GM19467 (cell line): ENCODE data around the gene SPA17.

Experiments used
- ATAC-seq: cut with Tn5 transposase; IDR thresholded peaks from one replicate; pipeline ENCODE4 v1.9.1; 2021; ENCODE audit warnings: mild to moderate bottlenecking, moderate library complexity; ENCODE audit not compliant: unreplicated experiment

SPA17 gene

GRCh38 chr11:124673333-124674167 lies at the start of gene SPA17, which contains the start of gene SIAE:
TSS of gene SPA17 (plus strand) at chr11:124673904. CDS start at chr11:124675265, 1,361 bp downstream.
TSS of gene SIAE (minus strand) at chr11:124673739. CDS start at chr11:124673708, 31 bp downstream.
- peak; percentile 83 for ATAC-seq

DNA sequence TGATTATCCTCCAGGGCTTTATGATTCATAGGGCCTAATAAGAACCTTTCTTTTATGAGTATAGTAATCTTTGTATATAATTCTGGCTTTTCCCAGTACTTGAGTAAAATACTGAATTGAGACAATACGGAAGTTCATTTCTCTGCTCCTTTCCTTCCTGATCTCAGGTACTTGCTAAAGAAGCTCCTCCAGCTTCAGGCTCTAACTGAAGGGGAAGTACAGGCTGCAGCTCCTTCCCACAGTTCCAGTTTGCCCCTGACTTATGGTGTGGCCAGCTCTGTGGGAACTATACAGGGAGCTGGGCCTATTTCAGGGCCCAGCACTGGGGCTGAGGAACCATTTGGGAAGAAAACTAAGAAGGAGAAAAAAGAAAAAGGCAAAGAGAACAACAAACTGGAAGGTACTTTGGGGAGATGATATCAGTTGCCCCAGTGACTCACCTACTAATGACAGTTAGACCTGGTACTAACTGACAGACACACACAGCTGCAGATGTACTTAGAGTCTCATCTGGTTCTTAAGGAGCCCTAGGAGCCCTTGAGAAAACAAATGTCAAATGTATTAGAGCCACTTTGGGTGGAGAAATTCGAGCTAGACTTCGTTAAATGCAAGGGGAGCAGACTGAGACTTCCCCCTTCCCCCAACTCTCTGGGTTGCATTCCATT lies 48.1 kb upstream of the SPA17 start:
- no peak for ATAC-seq

- no peak for ATAC-seq
These were observed 46.2 kb upstream of the SPA17 start for GRCh38 chr11:124627546-124627945.

- no peak for ATAC-seq
These were observed 43.7 kb upstream of the SPA17 start for GRCh38 chr11:124629961-124630360.

DNA sequence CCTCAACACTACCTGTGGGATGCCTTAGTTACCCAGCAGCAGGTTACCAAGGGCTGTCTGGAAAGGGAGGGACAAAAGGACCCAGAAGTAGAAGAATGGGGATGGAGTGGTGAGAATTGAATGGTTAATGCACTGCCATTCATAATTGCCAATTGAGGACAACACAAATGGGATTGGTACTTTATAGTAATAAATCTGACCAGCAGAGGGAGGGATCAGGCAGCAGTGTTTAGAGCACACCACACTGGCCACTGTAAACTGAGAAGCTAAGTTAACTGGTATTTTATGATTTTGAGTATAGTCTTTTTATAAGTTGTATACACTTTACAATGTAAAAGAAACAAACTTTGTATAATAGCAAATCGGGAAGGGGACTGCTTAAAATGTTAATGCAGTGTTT lies 40.3 kb upstream of the SPA17 start:
- ATAC-seq = no peak

- no peak for ATAC-seq
These were observed 37.8 kb upstream of the SPA17 start for GRCh38 chr11:124635932-124636331.

DNA sequence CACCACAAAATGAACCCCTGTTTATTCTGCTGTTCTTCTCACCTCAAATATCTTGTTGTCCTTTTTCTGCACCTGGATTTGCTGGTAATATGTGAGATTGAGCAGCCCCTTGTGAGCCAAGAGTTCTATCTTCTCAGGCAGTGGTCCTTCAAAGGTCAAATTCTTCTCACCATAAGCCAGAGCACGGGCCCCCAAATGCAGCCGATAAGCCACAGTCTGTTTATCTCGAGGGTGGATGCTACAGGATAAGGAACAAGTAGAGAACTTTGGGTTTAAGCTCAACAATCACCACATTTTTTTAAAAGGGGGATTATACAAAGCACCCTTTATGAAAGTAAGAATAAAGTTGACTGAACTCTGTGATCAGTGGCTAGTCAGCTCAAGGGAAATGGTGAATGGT lies 35.2 kb upstream of the SPA17 start:
- ATAC-seq = no peak

- ATAC-seq = no peak
These were observed 34.5 kb upstream of the SPA17 start for GRCh38 chr11:124639186-124639585.

- no peak for ATAC-seq
These were observed 33.0 kb upstream of the SPA17 start for GRCh38 chr11:124640666-124641065.

DNA sequence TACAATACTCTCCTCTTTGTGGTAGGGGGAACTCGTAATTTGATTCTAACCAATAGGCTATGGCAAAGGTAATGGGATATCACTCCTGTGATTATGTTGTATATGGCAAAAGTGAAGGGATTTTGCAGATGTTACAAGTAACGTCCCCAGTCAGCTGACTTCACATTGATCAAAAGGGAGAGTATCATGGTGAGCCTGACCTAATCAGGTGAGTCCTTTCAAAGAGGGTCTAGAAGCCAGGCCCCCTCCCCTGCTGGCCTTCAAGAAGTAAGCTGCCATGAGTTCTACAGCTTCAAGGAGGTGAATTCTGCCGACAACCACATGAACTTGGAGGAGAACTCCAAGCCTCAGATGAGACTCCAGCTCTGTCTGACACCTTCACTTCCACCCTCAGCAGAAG lies 31.1 kb upstream of the SPA17 start:
- no peak for ATAC-seq

GRCh38 chr11:124643042-124643604 lies 30.6 kb upstream of the SPA17 start:
- no peak for ATAC-seq

DNA sequence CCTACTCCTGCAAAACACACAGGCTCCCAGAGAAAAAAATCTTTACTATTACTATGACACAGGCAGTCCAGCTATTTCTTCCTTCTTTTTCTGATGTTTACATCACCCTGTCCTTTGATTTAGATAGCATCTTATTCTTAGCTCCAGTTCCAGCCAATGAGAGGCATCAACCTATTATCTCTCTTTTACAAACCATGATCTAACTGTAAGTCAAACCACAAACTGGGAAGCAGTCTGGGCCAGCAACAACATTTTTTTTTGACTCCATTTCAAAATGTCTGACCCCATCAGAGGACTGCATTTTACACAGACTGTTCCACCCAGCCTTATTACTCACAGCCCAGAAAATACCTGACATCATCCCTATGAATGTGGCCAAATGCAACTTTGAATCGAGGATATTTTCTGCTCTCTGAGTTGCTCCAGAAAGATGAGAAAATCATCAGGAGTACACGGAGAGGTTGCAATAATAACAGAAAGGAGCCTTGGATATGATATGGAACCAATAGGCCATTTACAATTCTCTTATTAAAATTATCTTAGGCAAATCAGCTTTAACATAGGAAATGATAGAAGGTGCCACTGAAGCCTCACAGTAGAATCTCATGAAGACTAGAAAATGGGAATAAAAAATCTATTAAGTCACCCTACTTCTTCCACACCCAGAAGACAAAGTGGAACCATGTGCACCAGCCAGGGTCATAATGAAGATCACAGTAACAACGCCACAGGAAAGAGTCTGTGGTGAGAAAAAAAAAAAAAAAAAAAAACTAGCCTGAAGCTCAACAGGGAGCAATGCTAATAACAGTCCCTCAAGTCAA lies 29.9 kb upstream of the SPA17 start:
- no peak for ATAC-seq

DNA sequence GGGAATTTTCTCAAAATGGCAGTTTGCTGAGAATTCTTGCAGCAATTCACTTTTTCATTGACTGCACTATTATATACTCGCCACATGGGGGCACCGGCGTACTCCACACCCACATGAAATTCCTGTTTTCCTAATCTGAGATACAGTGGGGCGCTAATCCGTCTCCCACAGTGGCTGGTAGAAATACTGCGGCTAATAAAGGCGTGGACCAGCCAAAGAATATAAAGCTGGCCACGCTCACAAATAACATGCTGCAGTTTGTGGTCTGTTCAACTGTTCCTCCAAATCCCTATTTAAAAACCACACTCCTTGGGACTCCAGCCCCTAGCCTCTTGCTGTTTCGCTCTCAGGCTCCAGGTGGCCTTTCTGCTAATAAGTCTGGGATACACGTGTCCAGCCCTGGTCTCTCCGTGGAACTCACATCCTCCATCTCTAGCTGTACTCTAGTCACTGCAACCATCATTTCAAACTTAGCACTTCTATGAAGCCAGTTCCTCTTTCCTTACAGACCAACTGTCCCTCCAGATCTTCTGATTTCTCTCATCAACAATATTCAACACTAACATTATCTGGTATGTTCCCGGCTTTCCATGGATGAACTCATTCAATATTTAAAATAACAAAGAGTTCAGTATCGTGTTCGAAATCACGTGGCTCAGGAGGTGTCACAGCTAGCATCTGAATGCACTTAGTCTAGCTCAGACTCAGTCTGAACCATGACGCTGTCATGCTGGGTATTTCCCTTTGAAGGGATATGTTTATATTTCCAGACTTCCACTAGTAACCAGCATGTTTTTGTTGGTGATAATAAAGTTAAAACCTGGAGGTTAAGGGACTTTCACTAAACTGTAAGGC lies 29.1 kb upstream of the SPA17 start:
- ATAC-seq = peak; percentile 54

GRCh38 chr11:124646148-124646547 lies 27.6 kb upstream of the SPA17 start:
- peak; percentile 50 for ATAC-seq

GRCh38 chr11:124648610-124649009 lies 25.1 kb upstream of the SPA17 start:
- no peak for ATAC-seq

DNA sequence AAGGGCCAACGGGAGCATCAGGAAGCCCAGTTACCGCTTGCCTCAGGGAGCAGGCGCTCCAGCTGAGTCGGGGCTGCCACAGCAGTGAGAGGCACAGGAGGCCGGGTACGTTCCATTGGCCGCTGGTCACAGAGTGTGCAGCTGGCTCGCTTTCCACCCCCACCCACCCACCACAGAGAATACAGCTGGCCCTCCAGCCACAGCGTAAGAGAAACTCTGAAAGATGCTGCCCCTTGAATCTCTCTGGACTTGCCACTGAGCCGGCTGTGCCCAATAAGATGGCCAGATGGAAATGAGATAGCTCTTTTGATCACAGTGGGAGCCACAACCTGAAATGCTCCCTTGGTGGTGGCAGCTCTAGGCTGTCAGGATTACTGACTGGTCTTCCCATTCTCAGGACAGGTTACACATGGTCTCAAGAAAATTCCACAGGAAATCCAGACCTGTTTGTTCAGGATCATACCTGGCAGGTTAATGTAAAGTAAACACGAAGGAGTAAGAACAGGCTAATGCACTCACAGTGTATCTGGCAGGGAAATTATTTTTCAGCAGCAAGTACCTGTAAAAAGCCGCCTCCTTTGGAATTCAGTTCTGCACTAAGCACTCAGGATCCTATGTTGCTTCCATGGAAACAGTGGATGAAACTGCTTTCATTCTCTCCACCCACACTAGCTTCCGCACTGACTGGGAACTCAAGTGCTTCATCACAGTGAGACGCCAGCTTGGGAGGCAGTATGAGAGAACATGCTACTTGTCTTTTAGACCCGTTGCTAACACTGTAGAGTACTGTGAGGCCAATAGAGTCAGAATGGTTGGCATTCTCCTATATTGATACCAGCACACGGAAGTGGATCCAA lies 16.7 kb upstream of the SPA17 start:
- no peak for ATAC-seq

- no peak for ATAC-seq
These were observed 15.8 kb upstream of the SPA17 start for GRCh38 chr11:124657904-124658303.

DNA sequence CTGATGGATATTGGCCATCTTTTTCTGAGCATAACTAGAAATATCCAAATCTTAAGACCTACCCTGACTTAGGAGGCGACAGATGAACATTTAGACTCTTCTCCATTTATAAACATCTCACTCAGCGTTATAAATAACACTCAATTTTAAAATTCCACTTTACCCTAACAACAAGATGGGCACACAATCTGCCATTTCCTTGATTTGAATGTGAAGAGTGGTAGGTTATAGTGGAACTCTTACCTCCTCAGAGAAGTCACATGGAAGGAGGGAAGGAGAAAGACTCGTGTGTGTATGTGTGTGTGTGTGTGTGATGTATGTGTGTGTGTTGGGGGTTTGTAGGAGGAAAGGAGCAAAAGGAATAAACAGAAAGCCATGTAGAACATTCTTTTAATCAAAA lies 15.2 kb upstream of the SPA17 start:
- no peak for ATAC-seq

DNA sequence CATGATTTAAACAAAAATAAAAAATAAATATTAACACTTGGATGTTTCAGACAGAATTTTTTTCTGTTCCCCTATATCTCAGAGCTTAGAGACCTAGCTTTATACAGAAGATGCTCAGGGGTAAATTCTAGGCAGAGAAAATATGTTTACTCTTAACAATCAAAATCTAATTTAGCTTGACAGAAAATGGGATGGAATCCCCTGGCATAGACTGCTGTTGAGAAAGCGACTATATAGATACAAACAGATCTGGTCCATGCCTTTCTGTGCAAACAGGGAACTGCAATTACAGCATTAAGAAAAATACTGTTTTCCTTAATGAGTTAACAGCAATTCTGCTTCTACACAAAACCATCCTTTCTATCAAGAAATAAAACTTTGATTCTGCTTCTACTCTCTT lies 14.7 kb upstream of the SPA17 start:
- ATAC-seq = no peak
